Right atrium auricular region (tissue), 2 donors: ENCODE data around the gene HK3. TPM values are rescaled to one million over a fixed set of nuclear protein-coding genes. Genes with fewer than 3 reads are reported as not detected.

Experiments used
- DNase-seq: peaks from one replicate; pipeline ENCODE4 v3.0.0-alpha.2; 2019; ENCODE audit warnings: low spot score
- H3K27ac ChIP-seq, 2 donors: fragments of 200-600 bp; sonication (generic); 1 replicate in 1 of 2; 2 replicates in 1 of 2; pipeline ENCODE4 v1.5.1; 2016 to 2019
- H3K27me3 ChIP-seq, 2 donors: fragments of 200-600 bp; sonication (generic); one replicate each; pipeline versions ENCODE4 v1.5.1 to v1.6.0; 2017 to 2019
- H3K36me3 ChIP-seq: fragments of 200-600 bp; sonication (generic); one replicate; pipeline ENCODE4 v1.5.1; 2016
- H3K4me1 ChIP-seq, 2 donors: fragments of 200-600 bp; sonication (generic); one replicate each; pipeline versions ENCODE4 v1.5.1 to v1.6.0; 2017 to 2019
- H3K4me3 ChIP-seq, 2 donors: fragments of 200-600 bp; sonication (generic); 1 replicate in 1 of 2; 2 replicates in 1 of 2; pipeline ENCODE4 v1.5.1; 2017 to 2019; ENCODE audit warnings: mild to moderate bottlenecking in 1 of 2, moderate library complexity in 1 of 2
- H3K9me3 ChIP-seq, 2 donors: fragments of 200-600 bp; sonication (generic); one replicate each; pipeline ENCODE4 v1.5.1; 2019
- total RNA-seq, 2 donors: library from RNA; depleted of rRNA; stranded (reverse); fragments of >200 nt; gene quantifications; one replicate each; pipeline ENCODE4 v1.1.0, GENCODE V29; 2016
- TF ChIP-seq, protein P1 (sequence below), 2 donors: fragments of 200-600 bp; sonication (generic); IDR thresholded peaks; one replicate each; pipeline ENCODE4 v1.5.1; 2019; ENCODE audit warnings: antibody characterized with exemption in 2 of 2

The HK3 gene
- total RNA-seq, 2 donors from 2014 or later = 0.85 to 4.4 TPM

DNA sequence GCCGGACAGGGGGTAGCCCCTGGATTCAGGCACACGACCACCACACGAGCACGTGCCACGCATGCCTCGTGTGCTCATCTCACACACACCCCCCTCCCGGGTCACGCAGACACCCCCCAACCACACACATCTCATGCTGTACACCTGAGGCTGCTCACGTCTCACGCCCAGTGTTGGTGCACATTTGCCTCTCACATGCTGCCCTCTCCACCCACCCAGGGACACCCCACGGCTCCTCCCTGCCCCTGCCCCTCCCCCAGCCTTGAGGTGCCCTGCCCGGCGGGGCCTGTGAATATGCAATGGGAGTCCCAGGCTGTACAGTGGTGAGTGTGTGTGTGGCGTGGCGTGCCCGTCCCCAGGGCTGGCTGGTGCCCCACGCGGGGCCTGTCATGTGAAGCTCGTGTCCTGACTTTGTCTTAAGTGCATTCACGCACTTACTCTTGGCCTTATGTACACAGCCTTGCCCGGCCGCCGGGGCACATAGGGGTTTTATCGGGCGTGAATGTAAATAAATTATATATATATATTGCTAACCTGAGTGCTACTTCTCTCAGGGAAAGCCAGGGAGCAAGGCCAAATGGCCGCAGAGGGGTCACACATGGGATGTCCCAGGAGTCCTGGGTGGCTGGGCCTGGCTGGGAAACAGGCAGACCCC is 18.7 kb downstream of the HK3 start:
- TF ChIP-seq, protein P1, sequence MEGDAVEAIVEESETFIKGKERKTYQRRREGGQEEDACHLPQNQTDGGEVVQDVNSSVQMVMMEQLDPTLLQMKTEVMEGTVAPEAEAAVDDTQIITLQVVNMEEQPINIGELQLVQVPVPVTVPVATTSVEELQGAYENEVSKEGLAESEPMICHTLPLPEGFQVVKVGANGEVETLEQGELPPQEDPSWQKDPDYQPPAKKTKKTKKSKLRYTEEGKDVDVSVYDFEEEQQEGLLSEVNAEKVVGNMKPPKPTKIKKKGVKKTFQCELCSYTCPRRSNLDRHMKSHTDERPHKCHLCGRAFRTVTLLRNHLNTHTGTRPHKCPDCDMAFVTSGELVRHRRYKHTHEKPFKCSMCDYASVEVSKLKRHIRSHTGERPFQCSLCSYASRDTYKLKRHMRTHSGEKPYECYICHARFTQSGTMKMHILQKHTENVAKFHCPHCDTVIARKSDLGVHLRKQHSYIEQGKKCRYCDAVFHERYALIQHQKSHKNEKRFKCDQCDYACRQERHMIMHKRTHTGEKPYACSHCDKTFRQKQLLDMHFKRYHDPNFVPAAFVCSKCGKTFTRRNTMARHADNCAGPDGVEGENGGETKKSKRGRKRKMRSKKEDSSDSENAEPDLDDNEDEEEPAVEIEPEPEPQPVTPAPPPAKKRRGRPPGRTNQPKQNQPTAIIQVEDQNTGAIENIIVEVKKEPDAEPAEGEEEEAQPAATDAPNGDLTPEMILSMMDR (IDR thresholded peaks at IDR 0.05) = no peak

DNA sequence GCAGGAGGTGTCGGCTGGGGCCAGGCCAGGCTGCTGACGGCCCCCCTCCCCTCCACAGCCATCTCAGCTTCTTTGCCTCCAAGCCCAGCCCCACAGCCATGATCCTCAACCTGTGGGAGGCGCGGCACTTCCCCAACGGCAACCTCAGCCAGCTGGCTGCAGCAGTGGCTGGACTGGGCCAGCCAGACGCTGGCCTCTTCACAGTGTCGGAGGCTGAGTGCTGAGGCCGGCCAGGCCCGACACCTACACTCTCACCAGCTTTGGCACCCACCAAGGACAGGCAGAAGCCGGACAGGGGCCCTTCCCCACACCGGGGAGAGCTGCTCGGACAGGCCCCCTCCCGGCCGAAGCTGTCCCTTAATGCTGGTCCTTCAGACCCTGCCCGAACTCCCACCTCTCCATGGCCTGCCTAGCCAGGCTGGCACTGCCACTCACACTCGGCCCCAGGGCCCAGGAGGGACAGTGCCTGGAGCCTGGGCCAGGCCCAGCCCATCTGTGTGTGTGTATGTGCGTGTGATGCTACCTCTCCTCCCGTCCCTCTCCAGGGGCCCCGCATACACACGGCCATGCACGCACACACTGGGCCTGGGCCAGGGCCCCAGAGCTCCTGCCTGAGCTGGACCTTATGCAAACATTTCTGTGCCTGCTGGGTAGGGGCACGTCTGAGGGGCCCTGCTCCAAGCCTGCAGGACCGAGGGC is 19.3 kb downstream of the HK3 start:
- H3K27me3 ChIP-seq = no peaks in the 10 kb centered on the region
- no peaks in the 10 kb centered on the region for H3K4me1 ChIP-seq
- H3K36me3 ChIP-seq = no peaks in the 10 kb centered on the region
- no peak overlapping the region for H3K27ac ChIP-seq
- H3K4me3 ChIP-seq = no peak overlapping the region
- no peak for DNase-seq
- TF ChIP-seq, protein P1 (IDR thresholded peaks at IDR 0.05) = no peak
- H3K9me3 ChIP-seq = no peaks in the 10 kb centered on the region

More for the DNA sequence above, 18.7 kb downstream of the HK3 start:
- H3K4me1 ChIP-seq = no peaks in the 10 kb centered on the region
- DNase-seq = no peak
- H3K9me3 ChIP-seq = no peaks in the 10 kb centered on the region
- no peak overlapping the region for H3K27ac ChIP-seq
- no peaks in the 10 kb centered on the region for H3K27me3 ChIP-seq
- H3K36me3 ChIP-seq = no peaks in the 10 kb centered on the region
- no peak overlapping the region for H3K4me3 ChIP-seq

DNA sequence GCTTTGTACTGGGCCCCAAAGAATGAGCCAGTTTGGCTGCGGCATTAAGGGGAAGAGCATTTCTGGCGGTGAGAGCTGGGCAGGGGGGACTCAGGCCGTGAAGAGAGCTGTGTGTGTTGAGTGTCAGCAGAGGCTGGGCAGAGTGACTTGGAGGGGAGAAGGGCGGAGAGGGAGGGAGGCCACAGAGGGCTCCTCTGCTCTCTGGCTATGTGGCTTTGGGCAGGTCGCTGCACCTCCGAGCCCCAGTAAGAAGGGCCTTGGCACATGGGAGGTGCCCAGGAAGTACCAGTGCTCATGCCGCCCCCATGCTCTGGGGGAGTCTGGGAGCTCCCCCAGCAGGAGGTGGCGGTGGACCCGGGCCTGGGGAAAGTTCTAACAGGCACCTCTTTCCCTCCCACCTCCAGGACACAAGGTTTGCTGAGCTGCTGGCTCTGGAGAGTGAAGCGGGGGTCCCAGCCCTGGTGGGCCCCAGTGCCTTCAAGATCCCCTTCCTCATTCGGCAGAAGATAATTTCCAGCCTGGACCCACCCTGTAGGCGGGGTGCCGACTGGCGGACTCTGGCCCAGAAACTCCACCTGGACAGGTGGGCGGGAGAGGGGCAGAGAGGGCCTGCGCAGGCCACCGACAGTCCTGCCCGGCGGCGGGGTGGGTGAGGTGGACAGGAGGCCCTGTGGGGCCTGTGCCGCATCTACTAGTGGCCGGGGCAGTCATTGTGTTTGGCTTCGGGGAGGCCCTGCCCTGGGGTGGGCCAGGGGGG is 20.1 kb downstream of the HK3 start:
- TF ChIP-seq, protein P1 (IDR thresholded peaks at IDR 0.05) = no peak
- no peak overlapping the region for H3K27ac ChIP-seq
- no peak overlapping the region for H3K4me3 ChIP-seq
- DNase-seq = no peak
- no peaks in the 10 kb centered on the region for H3K4me1 ChIP-seq
- H3K27me3 ChIP-seq = no peaks in the 10 kb centered on the region
- H3K36me3 ChIP-seq = no peaks in the 10 kb centered on the region
- no peaks in the 10 kb centered on the region for H3K9me3 ChIP-seq

DNA sequence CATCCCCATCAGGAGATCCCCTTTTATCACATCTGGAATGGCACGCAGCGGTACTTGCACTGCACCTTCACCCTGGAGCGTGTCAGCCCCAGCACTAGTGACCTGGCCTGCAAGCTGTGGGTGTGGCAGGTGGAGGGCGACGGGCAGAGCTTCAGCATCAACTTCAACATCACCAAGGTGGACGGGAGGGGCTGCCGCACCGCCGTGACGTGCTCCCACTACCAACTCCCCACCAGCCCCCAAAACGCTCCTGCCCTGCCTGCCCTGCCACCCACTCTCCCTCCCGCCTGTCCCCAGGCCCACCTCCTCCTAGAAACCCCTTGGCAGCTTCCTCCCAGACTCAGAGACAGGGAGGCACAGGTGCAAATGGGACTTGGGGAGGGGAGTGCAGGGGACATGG is 20.7 kb downstream of the HK3 start:
- Histone ChIP-seq H3K4me1 (no peaks in the 10 kb centered on the region), H3K4me3 (no peak overlapping the region), H3K36me3 (no peaks in the 10 kb centered on the region), H3K27ac (no peak overlapping the region), H3K9me3 (no peaks in the 10 kb centered on the region), H3K27me3 (no peaks in the 10 kb centered on the region)
- TF ChIP-seq, protein P1 (IDR thresholded peaks at IDR 0.05) = no peak
- no peak for DNase-seq

DNA sequence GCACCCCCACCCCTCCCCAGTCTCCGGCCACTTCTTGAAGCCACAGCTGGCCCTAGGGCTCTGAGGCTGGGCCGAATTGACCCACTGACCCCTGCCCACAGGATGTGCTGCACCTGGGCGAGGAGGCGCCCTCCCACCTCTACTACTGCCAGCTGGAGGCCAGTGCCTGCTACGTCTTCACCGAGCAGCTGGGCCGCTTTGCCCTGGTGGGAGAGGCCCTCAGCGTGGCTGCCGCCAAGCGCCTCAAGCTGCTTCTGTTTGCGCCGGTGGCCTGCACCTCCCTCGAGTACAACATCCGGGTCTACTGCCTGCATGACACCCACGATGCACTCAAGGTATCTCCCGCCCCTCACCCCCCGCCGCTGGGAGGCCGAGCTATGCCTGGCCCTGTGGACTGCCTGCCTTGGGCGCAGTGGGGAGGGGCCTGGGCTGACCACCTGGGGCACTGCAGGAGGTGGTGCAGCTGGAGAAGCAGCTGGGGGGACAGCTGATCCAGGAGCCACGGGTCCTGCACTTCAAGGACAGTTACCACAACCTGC is 21.3 kb downstream of the HK3 start:
- Histone ChIP-seq H3K27ac (no peak overlapping the region), H3K4me1 (no peaks in the 10 kb centered on the region), H3K36me3 (no peaks in the 10 kb centered on the region), H3K9me3 (no peaks in the 10 kb centered on the region), H3K27me3 (no peaks in the 10 kb centered on the region), H3K4me3 (no peak overlapping the region)
- TF ChIP-seq, protein P1 (IDR thresholded peaks at IDR 0.05) = no peak
- DNase-seq = no peak
